AG08396 (cell line): Measurements from ENCODE around the gene CDHR2.
A peak's percentile ranks its signal among the peaks of the same experiment; 100 is the strongest.
"Not testable (repeated sequence)": the region's sequence is repeated elsewhere in the genome, so short reads cannot be mapped to it uniquely, and the experiment has no call there.

Source experiments
- DNase-seq: peaks from one replicate; pipeline ENCODE4 v3.0.0; 2012; ENCODE audit warnings: low spot score, mixed read lengths

CDHR2 gene

GRCh38 chr5:176541338-176542134, 7.6 kb upstream of the CDHR2 start:
- no peak for DNase-seq

GRCh38 chr5:176542135-176542595, 7.0 kb upstream of the CDHR2 start:
- no peak for DNase-seq

- peak; percentile 48 for DNase-seq
Measured at GRCh38 chr5:176542596-176543427, 6.3 kb upstream of the CDHR2 start.

GRCh38 chr5:176543428-176544182, 5.5 kb upstream of the CDHR2 start:
- peak; percentile 67 for DNase-seq

- no peak for DNase-seq
Measured at GRCh38 chr5:176545388-176545736, 3.8 kb upstream of the CDHR2 start.

- DNase-seq, result no peak
Measured at GRCh38 chr5:176545737-176546509, 3.2 kb upstream of the CDHR2 start.

- no peak for DNase-seq
Measured at GRCh38 chr5:176547802-176548201, 1.3 kb upstream of the CDHR2 start.

- no peak for DNase-seq
Measured at GRCh38 chr5:176549871-176550270, 729 bp downstream of the CDHR2 start.

- no peak for DNase-seq
Measured at GRCh38 chr5:176550275-176550831, 1.2 kb downstream of the CDHR2 start.

GRCh38 chr5:176550937-176551336, 1.8 kb downstream of the CDHR2 start:
- DNase-seq, result not testable (repeated sequence)

- no peak for DNase-seq
Measured at GRCh38 chr5:176552332-176552869, 3.3 kb downstream of the CDHR2 start.

- DNase-seq, result no peak
Measured at GRCh38 chr5:176553260-176554085, 4.3 kb downstream of the CDHR2 start.

- no peak for DNase-seq
Measured at GRCh38 chr5:176557846-176558245, 8.7 kb downstream of the CDHR2 start.

- DNase-seq, result no peak
Measured at GRCh38 chr5:176559683-176560082, 10.5 kb downstream of the CDHR2 start.

- DNase-seq, result no peak
Measured at GRCh38 chr5:176560364-176560763, 11.2 kb downstream of the CDHR2 start.

GRCh38 chr5:176561259-176561658, 12.1 kb downstream of the CDHR2 start:
- DNase-seq, result no peak

GRCh38 chr5:176562189-176562588, 13.0 kb downstream of the CDHR2 start:
- no peak for DNase-seq

- no peak for DNase-seq
Measured at GRCh38 chr5:176564002-176564401, 14.9 kb downstream of the CDHR2 start.

- no peak for DNase-seq
Measured at GRCh38 chr5:176565760-176566288, 16.7 kb downstream of the CDHR2 start.

- DNase-seq, result no peak
Measured at GRCh38 chr5:176568657-176569056, 19.5 kb downstream of the CDHR2 start.
